Thyroid gland (tissue), 4 donors: Measurements from ENCODE around the gene SIRT6. TPM values are rescaled to one million over a fixed set of nuclear protein-coding genes. Genes with fewer than 3 reads are reported as not detected.
"Not testable (repeated sequence)": the region's sequence is repeated elsewhere in the genome, so short reads cannot be mapped to it uniquely, and the experiment has no call there.

ENCODE experiments used
- DNase-seq, 2 donors: peaks; one replicate each; pipeline ENCODE4 v3.0.0-alpha.2; 2019
- H3K27ac ChIP-seq, 3 donors: fragments of 200-600 bp; sonication (generic); 1 replicate in 2 of 3; 2 replicates in 1 of 3; pipeline ENCODE4 v1.5.1; 2016 to 2019; ENCODE audit warnings: mild to moderate bottlenecking in 1 of 3, moderate library complexity in 1 of 3
- H3K27me3 ChIP-seq: fragments of 200-600 bp; sonication (generic); one replicate; pipeline ENCODE4 v1.5.1; 2019
- H3K36me3 ChIP-seq, 2 donors: fragments of 200-600 bp; sonication (generic); one replicate each; pipeline ENCODE4 v1.5.1; 2016 to 2019
- H3K4me1 ChIP-seq, 2 donors: fragments of 200-600 bp; sonication (generic); one replicate each; pipeline ENCODE4 v1.5.1; 2017 to 2019
- H3K4me3 ChIP-seq, 3 donors: fragments of 200-600 bp; sonication (generic); replicated peaks in 1 of 3; 1 replicate in 2 of 3; 2 replicates in 1 of 3; pipeline ENCODE4 v1.5.1; 2016; ENCODE audit warnings: mild to moderate bottlenecking in 1 of 3
- H3K9me3 ChIP-seq: fragments of 200-600 bp; sonication (generic); one replicate; pipeline ENCODE4 v1.5.1; 2017
- CTCF ChIP-seq, 6 experiments: fragments of 200-600 bp in 3 of 6; fragments of 450-650 bp in 3 of 6; sonication (generic) in 3 of 6; IDR thresholded peaks; one replicate each; pipeline ENCODE4 v1.5.1; 2016 to 2019; ENCODE audit warnings: antibody characterized with exemption in 6 of 6, mild to moderate bottlenecking in 2 of 6, inconsistent platforms in 1 of 6, moderate library complexity in 1 of 6
- POLR2A ChIP-seq, 2 donors: fragments of 450-650 bp; IDR thresholded peaks; one replicate each; pipeline ENCODE4 v1.6.1; 2017; ENCODE audit warnings: antibody characterized with exemption in 2 of 2, mild to moderate bottlenecking in 2 of 2, moderate library complexity in 1 of 2
- WGBS, 2 donors: methylation state at CpG; one replicate each; pipeline ENCODE4 v1.1.5; 2017; 5-methylcytosine and 5-hydroxymethylcytosine counted together
- intact Hi-C: fragments of 100-400 bp; cut with DNase I; formaldehyde crosslinking; loops from one replicate; pipeline ENCODE4 v1.15.1; 2023
- total RNA-seq, 4 donors: library from RNA; depleted of rRNA; stranded (reverse); fragments of >200 nt; gene quantifications; one replicate each; pipeline ENCODE4 v1.2.3, GENCODE V29; 2016

SIRT6 gene
- total RNA-seq, 4 donors from 2014 or later, result 11.9 to 39.3 (median 20.0) TPM

DNA sequence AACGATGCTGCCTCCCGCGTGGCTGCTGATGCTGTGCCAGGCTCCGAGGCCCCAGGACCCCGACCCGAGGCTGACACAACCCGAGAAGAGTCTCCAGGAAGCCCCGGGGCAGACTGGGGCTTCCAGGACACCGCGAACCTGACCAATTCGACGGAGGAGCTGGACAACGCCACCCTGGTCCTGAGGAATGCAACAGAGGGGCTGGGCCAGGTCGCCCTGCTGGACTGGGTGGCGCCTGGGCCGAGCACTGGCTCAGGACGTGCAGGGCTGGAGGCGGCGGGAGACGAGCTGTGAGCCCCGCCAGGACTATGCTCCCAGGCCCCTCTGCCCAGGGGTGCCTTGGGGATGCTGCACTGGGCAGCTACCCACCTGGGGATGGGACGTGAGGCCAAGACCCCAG lies 10.7 kb downstream of the SIRT6 start:
- H3K27ac ChIP-seq, result no peak overlapping the region
- intact Hi-C loops, result no loop called here
- peaks cover 0 to 5% of the 10 kb centered on the region in 2 donors for H3K4me1 ChIP-seq
- no peak for DNase-seq
- TF ChIP-seq POLR2A (IDR thresholded peaks at IDR 0.05) (no peak), CTCF (IDR thresholded peaks at IDR 0.05) (no peak)
- WGBS, 2 donors, result 60% methylated on average over 4 of the region's 22 CpGs; no CpG with 5 or more reads in 1 of the 2 donors
- no peaks in the 10 kb centered on the region for H3K36me3 ChIP-seq
- no peaks in the 10 kb centered on the region for H3K9me3 ChIP-seq
- no peaks in the 10 kb centered on the region for H3K27me3 ChIP-seq
- no peak overlapping the region for H3K4me3 ChIP-seq

DNA sequence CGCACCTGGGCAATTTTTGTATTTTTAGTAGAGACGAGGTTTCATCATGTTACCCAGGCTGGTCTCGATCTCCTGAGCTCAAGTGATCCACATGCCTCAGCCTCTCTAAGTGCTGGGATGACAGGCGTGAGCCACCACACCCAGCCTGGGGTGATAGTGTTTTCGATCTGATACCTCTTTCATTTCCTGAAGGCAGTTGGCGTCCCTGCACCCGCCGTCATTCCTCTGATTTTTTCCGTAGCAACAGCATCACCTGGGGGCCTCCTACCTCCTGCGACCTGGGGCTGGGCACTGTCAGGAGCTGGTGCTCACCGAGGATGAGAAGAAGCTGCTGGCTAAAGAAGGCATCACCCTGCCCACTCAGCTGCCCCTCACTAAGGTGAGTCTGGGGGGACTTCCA lies 18.1 kb downstream of the SIRT6 start:
- intact Hi-C loops, result no loop called here
- DNase-seq, result no peak
- no peaks in the 10 kb centered on the region for H3K36me3 ChIP-seq
- no peak overlapping the region for H3K27ac ChIP-seq
- H3K4me3 ChIP-seq, result no peak overlapping the region
- no peaks in the 10 kb centered on the region for H3K9me3 ChIP-seq
- 59 to 63% methylated on average over 11 of the region's 11 CpGs for WGBS, 2 donors
- H3K27me3 ChIP-seq, result no peaks in the 10 kb centered on the region
- H3K4me1 ChIP-seq, result no peaks in the 10 kb centered on the region
- TF ChIP-seq CTCF (IDR thresholded peaks at IDR 0.05) (no peak), POLR2A (IDR thresholded peaks at IDR 0.05) (no peak)

GRCh38 chr19:4161415-4162077 lies 20.8 kb downstream of the SIRT6 start:
- TF ChIP-seq POLR2A (IDR thresholded peaks at IDR 0.05) (no peak), CTCF (IDR thresholded peaks at IDR 0.05) (no peak)

DNA sequence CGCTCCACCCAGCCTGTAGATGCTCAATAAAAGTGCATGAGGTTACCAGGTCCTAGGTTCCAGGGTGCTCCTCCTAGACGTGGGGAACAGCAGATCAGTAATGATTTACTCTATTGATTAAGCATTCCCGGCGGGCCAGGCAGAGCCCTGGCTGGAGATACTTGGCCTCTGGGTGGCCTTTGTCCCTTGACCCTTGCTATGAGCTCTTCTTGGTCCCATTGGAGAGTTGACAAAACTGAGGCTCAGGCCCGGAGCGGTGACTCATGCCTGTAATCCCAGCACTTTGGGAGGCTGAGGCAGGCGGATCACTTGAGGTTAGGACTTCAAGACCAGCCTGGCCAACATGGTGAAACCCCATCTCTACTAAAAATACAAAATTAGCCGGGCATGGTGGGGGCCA lies 24.4 kb downstream of the SIRT6 start:
- 82 to 100% methylated on average over 3 to 8 of the region's 8 CpGs for WGBS, 2 donors
- H3K27me3 ChIP-seq, H3K27ac ChIP-seq, H3K4me3 ChIP-seq, intact Hi-C loops, H3K36me3 ChIP-seq, H3K4me1 ChIP-seq, H3K9me3 ChIP-seq, DNase-seq: not testable (repeated sequence)

More at GRCh38 chr19:4161415-4162077, 20.8 kb downstream of the SIRT6 start:
- H3K4me3 ChIP-seq, result no peak overlapping the region
- intact Hi-C loops, result no loop called here
- no peak overlapping the region for H3K27ac ChIP-seq
- no peaks in the 10 kb centered on the region for H3K9me3 ChIP-seq
- H3K4me1 ChIP-seq, result no peaks in the 10 kb centered on the region
- no peak for DNase-seq
- H3K27me3 ChIP-seq, result no peaks in the 10 kb centered on the region
- no peaks in the 10 kb centered on the region for H3K36me3 ChIP-seq
- 66 to 67% methylated on average over 7 of the region's 7 CpGs for WGBS, 2 donors

- Histone ChIP-seq H3K4me1 (no peaks in the 10 kb centered on the region), H3K27me3 (no peaks in the 10 kb centered on the region), H3K27ac (no peak overlapping the region), H3K4me3 (no peak overlapping the region), H3K36me3 (no peaks in the 10 kb centered on the region), H3K9me3 (no peaks in the 10 kb centered on the region)
- TF ChIP-seq POLR2A (IDR thresholded peaks at IDR 0.05), result no peak
- TF ChIP-seq CTCF (IDR thresholded peaks at IDR 0.05), result no peak
- WGBS, 2 donors, result 77 to 90% methylated on average over 4 to 5 of the region's 6 CpGs
- DNase-seq, result no peak
- intact Hi-C loops, result no loop called here
Observed at GRCh38 chr19:4157164-4157563, 25.2 kb downstream of the SIRT6 start.
